Liver (tissue), 9 donors: ENCODE data around the gene ZCWPW1. TPM values are rescaled to one million over a fixed set of nuclear protein-coding genes. Genes with fewer than 3 reads are reported as not detected.

Source experiments
- DNase-seq: peaks from one replicate; pipeline ENCODE4 v3.0.0-alpha.2; 2017; ENCODE audit warnings: low spot score
- H3K27ac ChIP-seq, 2 donors: one replicate each; pipeline ENCODE4 v1.7.0; 2013; ENCODE audit warnings: inconsistent platforms in 2 of 2, low read length in 2 of 2, control low read depth in 1 of 2, low read depth in 1 of 2, mild to moderate bottlenecking in 1 of 2
- H3K27me3 ChIP-seq, 4 donors: one replicate each; pipeline versions ENCODE4 v1.6.1 to v1.7.0; 2013; ENCODE audit warnings: low read length in 3 of 4, inconsistent platforms in 1 of 4, mild to moderate bottlenecking in 1 of 4, moderate library complexity in 1 of 4; ENCODE audit not compliant: control insufficient read depth in 4 of 4, insufficient read depth in 4 of 4
- H3K36me3 ChIP-seq, 4 donors: one replicate each; pipeline versions ENCODE4 v1.6.1 to v1.7.0; 2013; ENCODE audit warnings: low read length in 3 of 4, mild to moderate bottlenecking in 3 of 4, low read depth in 1 of 4, moderate library complexity in 1 of 4; ENCODE audit not compliant: control insufficient read depth in 4 of 4, insufficient read depth in 3 of 4
- H3K4me1 ChIP-seq, 4 donors: one replicate each; pipeline versions ENCODE4 v1.6.1 to v1.7.0; 2013; ENCODE audit warnings: low read length in 3 of 4, mild to moderate bottlenecking in 3 of 4, moderate library complexity in 1 of 4; ENCODE audit not compliant: control insufficient read depth in 4 of 4, insufficient read depth in 4 of 4
- H3K4me3 ChIP-seq, 3 donors: one replicate each; pipeline versions ENCODE4 v1.6.1 to v1.7.0; 2013; ENCODE audit warnings: low read length in 3 of 3, control low read depth in 1 of 3, low read depth in 1 of 3, mild to moderate bottlenecking in 1 of 3
- H3K9ac ChIP-seq, 2 donors: one replicate each; pipeline ENCODE4 v1.7.0; 2013; ENCODE audit warnings: low read length in 2 of 2, mild to moderate bottlenecking in 2 of 2, moderate library complexity in 2 of 2, control low read depth in 1 of 2, low read depth in 1 of 2
- H3K9me3 ChIP-seq, 4 donors: one replicate each; pipeline versions ENCODE4 v1.6.1 to v1.7.0; 2013; ENCODE audit warnings: low read length in 3 of 4; ENCODE audit not compliant: control insufficient read depth in 4 of 4
- EGR1 ChIP-seq, 2 donors: IDR thresholded peaks; 2 replicates each; pipeline ENCODE4 v1.6.1; 2016 to 2018; ENCODE audit warnings: antibody characterized with exemption in 2 of 2, low read depth in 2 of 2
- FOXA1 ChIP-seq: IDR thresholded peaks from 2 replicates; pipeline ENCODE4 v1.6.1; 2016; ENCODE audit warnings: antibody characterized with exemption
- FOXA2 ChIP-seq: IDR thresholded peaks from 2 replicates; pipeline ENCODE4 v1.6.1; 2016; ENCODE audit warnings: antibody characterized with exemption
- GABPA ChIP-seq, 2 donors: IDR thresholded peaks in 1 of 2; conservative IDR thresholded peaks in 1 of 2; 2 replicates each; pipeline ENCODE4 v1.6.1; 2016; ENCODE audit warnings: antibody characterized with exemption in 2 of 2, mild to moderate bottlenecking in 1 of 2, moderate library complexity in 1 of 2
- HNF4A ChIP-seq, 2 donors: conservative IDR thresholded peaks; 2 replicates each; pipeline ENCODE4 v1.6.1; 2016; ENCODE audit warnings: antibody characterized with exemption in 2 of 2, mild to moderate bottlenecking in 2 of 2
- HNF4G ChIP-seq: IDR thresholded peaks from 2 replicates; pipeline ENCODE4 v1.6.1; 2016; ENCODE audit warnings: antibody characterized with exemption
- JUND ChIP-seq, 2 donors: IDR thresholded peaks; 2 replicates each; pipeline ENCODE4 v1.6.1; 2016; ENCODE audit warnings: antibody characterized with exemption in 2 of 2
- NR2F2 ChIP-seq: IDR thresholded peaks from 2 replicates; pipeline ENCODE4 v1.6.1; 2016; ENCODE audit warnings: antibody characterized with exemption
- RAD21 ChIP-seq, 2 donors: IDR thresholded peaks; 2 replicates each; pipeline ENCODE4 v1.6.1; 2016; ENCODE audit warnings: antibody characterized with exemption in 2 of 2, mild to moderate bottlenecking in 2 of 2
- RXRA ChIP-seq, 2 donors: IDR thresholded peaks; 2 replicates each; pipeline ENCODE4 v1.6.1; 2017 to 2018; ENCODE audit warnings: antibody characterized with exemption in 2 of 2, mild to moderate bottlenecking in 1 of 2
- SP1 ChIP-seq: IDR thresholded peaks from 2 replicates; pipeline ENCODE4 v1.6.1; 2018; ENCODE audit warnings: antibody characterized with exemption, mild to moderate bottlenecking
- TAF1 ChIP-seq: conservative IDR thresholded peaks from 2 replicates; pipeline ENCODE4 v1.6.1; 2016; ENCODE audit warnings: antibody characterized with exemption, mild to moderate bottlenecking
- YY1 ChIP-seq: IDR thresholded peaks from 2 replicates; pipeline ENCODE4 v1.6.1; 2016; ENCODE audit warnings: antibody characterized with exemption, mild to moderate bottlenecking
- WGBS: extraction: QIAGEN DNeasy Blood & Tissue Kit; methylation state at CpG from one replicate; pipeline ENCODE4 v1.1.7; 2013; 5-methylcytosine and 5-hydroxymethylcytosine counted together
- polyA plus RNA-seq, 2 donors: library from polyadenylated mRNA; stranded (reverse) in 1 of 2; unstranded in 1 of 2; fragments of 200-250 nt in 1 of 2; fragments of >200 nt in 1 of 2; fragmentation: Nextera tagmentation in 1 of 2; extraction: Ambion mirVana in 1 of 2; gene quantifications; one replicate each; pipeline versions ENCODE4 v1.2.1 to v1.2.3, GENCODE V29; 2013 to 2015
- total RNA-seq, 2 donors: library from RNA; depleted of rRNA; stranded (reverse); fragments of >200 nt; gene quantifications; one replicate each; pipeline ENCODE4 v1.2.3, GENCODE V29; 2014
- TF ChIP-seq, protein P1 (sequence below): IDR thresholded peaks from 2 replicates; pipeline ENCODE4 v1.6.1; 2016; ENCODE audit warnings: antibody characterized with exemption
- TF ChIP-seq, protein P2 (sequence below): fragments of 150-350 bp; IDR thresholded peaks from 2 replicates; pipeline ENCODE4 v1.5.1; 2017; ENCODE audit warnings: improper control_type of control experiment, low read depth, low read length; ENCODE audit not compliant: missing input control
- TF ChIP-seq, protein P3 (sequence below): IDR thresholded peaks from 2 replicates; pipeline ENCODE4 v1.6.1; 2016; ENCODE audit warnings: antibody characterized with exemption, mild to moderate bottlenecking
- TF ChIP-seq, protein P4 (sequence below): IDR thresholded peaks from 2 replicates; pipeline ENCODE4 v1.6.1; 2016; ENCODE audit warnings: antibody characterized with exemption
- TF ChIP-seq, protein P5 (sequence below): IDR thresholded peaks from 2 replicates; pipeline ENCODE4 v1.6.1; 2016; ENCODE audit warnings: antibody characterized with exemption
- donor health status: healthy.
- donor health status: healthy.
- donor health status: healthy.
- donor health status: healthy.
- donor health status: healthy.

Gene ZCWPW1
- total and polyA plus RNA-seq, 4 donors = 1.4 to 3.3 (median 2.8) TPM

DNA sequence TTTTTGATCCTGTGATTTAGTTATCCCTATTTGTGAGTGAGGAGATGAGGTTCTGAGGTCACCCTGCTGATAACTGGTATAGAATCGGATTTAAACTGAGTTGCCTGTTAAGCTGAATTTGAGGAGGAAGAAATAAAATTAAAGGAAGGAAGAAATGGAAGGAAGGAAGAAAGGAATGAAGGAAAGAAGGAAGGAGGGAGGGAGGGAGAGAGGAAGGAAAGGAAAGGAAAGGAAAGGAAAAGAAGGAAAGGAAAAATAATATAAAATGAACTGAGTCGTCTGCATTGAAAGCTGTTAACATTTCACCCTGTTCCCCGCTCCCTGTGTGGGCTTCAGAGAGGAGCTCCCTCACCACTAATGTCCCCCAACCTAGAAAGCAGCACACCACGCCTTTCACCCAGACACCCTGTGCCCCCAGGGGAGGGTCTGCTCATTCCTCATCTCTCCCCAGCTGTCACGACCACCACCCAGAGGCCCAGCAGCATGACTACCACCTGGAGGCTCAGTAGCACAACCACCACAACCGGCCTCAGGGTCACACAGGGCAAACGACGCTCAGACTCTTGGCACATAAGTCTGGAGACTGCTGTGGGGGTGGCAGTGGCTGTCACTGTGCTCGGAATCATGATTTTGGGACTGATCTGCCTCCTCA is 38.9 kb downstream of the ZCWPW1 start:
- H3K4me1 ChIP-seq = no peaks in the 10 kb centered on the region
- TF ChIP-seq, protein P1, sequence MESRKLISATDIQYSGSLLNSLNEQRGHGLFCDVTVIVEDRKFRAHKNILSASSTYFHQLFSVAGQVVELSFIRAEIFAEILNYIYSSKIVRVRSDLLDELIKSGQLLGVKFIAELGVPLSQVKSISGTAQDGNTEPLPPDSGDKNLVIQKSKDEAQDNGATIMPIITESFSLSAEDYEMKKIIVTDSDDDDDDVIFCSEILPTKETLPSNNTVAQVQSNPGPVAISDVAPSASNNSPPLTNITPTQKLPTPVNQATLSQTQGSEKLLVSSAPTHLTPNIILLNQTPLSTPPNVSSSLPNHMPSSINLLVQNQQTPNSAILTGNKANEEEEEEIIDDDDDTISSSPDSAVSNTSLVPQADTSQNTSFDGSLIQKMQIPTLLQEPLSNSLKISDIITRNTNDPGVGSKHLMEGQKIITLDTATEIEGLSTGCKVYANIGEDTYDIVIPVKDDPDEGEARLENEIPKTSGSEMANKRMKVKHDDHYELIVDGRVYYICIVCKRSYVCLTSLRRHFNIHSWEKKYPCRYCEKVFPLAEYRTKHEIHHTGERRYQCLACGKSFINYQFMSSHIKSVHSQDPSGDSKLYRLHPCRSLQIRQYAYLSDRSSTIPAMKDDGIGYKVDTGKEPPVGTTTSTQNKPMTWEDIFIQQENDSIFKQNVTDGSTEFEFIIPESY = no peak
- no peak for TF ChIP-seq SP1
- no peak for TF ChIP-seq GABPA (IDR thresholded peaks at IDR 0.05 in 1 of 2, conservative IDR thresholded peaks at IDR 0.05 in 1 of 2)
- TF ChIP-seq, protein P2, sequence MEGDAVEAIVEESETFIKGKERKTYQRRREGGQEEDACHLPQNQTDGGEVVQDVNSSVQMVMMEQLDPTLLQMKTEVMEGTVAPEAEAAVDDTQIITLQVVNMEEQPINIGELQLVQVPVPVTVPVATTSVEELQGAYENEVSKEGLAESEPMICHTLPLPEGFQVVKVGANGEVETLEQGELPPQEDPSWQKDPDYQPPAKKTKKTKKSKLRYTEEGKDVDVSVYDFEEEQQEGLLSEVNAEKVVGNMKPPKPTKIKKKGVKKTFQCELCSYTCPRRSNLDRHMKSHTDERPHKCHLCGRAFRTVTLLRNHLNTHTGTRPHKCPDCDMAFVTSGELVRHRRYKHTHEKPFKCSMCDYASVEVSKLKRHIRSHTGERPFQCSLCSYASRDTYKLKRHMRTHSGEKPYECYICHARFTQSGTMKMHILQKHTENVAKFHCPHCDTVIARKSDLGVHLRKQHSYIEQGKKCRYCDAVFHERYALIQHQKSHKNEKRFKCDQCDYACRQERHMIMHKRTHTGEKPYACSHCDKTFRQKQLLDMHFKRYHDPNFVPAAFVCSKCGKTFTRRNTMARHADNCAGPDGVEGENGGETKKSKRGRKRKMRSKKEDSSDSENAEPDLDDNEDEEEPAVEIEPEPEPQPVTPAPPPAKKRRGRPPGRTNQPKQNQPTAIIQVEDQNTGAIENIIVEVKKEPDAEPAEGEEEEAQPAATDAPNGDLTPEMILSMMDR = no peak
- TF ChIP-seq HNF4A (conservative IDR thresholded peaks at IDR 0.05) = no peak
- no peak for TF ChIP-seq EGR1 (IDR thresholded peaks at IDR 0.05; ENCODE audit: low read depth in 2 of 2)
- no peak for TF ChIP-seq RAD21 (IDR thresholded peaks at IDR 0.05)
- TF ChIP-seq, protein P3, sequence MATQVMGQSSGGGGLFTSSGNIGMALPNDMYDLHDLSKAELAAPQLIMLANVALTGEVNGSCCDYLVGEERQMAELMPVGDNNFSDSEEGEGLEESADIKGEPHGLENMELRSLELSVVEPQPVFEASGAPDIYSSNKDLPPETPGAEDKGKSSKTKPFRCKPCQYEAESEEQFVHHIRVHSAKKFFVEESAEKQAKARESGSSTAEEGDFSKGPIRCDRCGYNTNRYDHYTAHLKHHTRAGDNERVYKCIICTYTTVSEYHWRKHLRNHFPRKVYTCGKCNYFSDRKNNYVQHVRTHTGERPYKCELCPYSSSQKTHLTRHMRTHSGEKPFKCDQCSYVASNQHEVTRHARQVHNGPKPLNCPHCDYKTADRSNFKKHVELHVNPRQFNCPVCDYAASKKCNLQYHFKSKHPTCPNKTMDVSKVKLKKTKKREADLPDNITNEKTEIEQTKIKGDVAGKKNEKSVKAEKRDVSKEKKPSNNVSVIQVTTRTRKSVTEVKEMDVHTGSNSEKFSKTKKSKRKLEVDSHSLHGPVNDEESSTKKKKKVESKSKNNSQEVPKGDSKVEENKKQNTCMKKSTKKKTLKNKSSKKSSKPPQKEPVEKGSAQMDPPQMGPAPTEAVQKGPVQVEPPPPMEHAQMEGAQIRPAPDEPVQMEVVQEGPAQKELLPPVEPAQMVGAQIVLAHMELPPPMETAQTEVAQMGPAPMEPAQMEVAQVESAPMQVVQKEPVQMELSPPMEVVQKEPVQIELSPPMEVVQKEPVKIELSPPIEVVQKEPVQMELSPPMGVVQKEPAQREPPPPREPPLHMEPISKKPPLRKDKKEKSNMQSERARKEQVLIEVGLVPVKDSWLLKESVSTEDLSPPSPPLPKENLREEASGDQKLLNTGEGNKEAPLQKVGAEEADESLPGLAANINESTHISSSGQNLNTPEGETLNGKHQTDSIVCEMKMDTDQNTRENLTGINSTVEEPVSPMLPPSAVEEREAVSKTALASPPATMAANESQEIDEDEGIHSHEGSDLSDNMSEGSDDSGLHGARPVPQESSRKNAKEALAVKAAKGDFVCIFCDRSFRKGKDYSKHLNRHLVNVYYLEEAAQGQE = no peak
- TF ChIP-seq, protein P4, sequence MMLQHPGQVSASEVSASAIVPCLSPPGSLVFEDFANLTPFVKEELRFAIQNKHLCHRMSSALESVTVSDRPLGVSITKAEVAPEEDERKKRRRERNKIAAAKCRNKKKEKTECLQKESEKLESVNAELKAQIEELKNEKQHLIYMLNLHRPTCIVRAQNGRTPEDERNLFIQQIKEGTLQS = no peak
- no peak for TF ChIP-seq YY1
- TF ChIP-seq, protein P5, sequence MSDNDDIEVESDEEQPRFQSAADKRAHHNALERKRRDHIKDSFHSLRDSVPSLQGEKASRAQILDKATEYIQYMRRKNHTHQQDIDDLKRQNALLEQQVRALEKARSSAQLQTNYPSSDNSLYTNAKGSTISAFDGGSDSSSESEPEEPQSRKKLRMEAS = no peak
- no peak for TF ChIP-seq NR2F2
- no peak for TF ChIP-seq FOXA2
- no peak for TF ChIP-seq HNF4G
- no peak for TF ChIP-seq JUND (IDR thresholded peaks at IDR 0.05)
- no peak for TF ChIP-seq RXRA (IDR thresholded peaks at IDR 0.05)
- TF ChIP-seq FOXA1 = no peak
- no peak for TF ChIP-seq TAF1
- no peaks in the 10 kb centered on the region for H3K36me3 ChIP-seq
- no peak overlapping the region for H3K27ac ChIP-seq
- 77% methylated on average over 9 of the region's 9 CpGs for WGBS
- no peaks in the 10 kb centered on the region for H3K9me3 ChIP-seq
- no peaks in the 10 kb centered on the region for H3K27me3 ChIP-seq
- H3K9ac ChIP-seq = no peak overlapping the region
- no peak for DNase-seq
- H3K4me3 ChIP-seq = no peak overlapping the region
